Cardiac fibroblast (primary cell): Measurements from ENCODE around the gene SNRNP70.
A peak's percentile ranks its signal among the peaks of the same experiment; 100 is the strongest.
"Not testable (repeated sequence)": the region's sequence is repeated elsewhere in the genome, so short reads cannot be mapped to it uniquely, and the experiment has no call there.

ENCODE experiments used
- DNase-seq, 2 donors: peaks; one replicate each; pipeline versions ENCODE4 v3.0.0 to v3.0.0-alpha.2; 2010; ENCODE audit warnings: low read depth in 2 of 2
- H3K4me3 ChIP-seq, 2 donors: replicated peaks in 1 of 2; 1 replicate in 1 of 2; 2 replicates in 1 of 2; pipeline ENCODE4 v1.5.1; 2011; ENCODE audit warnings: low read depth in 2 of 2, low read length in 2 of 2, mild to moderate bottlenecking in 2 of 2, moderate library complexity in 1 of 2
- TF ChIP-seq, protein P1 (sequence below): IDR thresholded peaks from one replicate; pipeline ENCODE4 v1.5.1; 2011; ENCODE audit warnings: low read depth, mild to moderate bottlenecking, low read length, inconsistent platforms

SNRNP70 gene, protein sequence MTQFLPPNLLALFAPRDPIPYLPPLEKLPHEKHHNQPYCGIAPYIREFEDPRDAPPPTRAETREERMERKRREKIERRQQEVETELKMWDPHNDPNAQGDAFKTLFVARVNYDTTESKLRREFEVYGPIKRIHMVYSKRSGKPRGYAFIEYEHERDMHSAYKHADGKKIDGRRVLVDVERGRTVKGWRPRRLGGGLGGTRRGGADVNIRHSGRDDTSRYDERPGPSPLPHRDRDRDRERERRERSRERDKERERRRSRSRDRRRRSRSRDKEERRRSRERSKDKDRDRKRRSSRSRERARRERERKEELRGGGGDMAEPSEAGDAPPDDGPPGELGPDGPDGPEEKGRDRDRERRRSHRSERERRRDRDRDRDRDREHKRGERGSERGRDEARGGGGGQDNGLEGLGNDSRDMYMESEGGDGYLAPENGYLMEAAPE

DNA sequence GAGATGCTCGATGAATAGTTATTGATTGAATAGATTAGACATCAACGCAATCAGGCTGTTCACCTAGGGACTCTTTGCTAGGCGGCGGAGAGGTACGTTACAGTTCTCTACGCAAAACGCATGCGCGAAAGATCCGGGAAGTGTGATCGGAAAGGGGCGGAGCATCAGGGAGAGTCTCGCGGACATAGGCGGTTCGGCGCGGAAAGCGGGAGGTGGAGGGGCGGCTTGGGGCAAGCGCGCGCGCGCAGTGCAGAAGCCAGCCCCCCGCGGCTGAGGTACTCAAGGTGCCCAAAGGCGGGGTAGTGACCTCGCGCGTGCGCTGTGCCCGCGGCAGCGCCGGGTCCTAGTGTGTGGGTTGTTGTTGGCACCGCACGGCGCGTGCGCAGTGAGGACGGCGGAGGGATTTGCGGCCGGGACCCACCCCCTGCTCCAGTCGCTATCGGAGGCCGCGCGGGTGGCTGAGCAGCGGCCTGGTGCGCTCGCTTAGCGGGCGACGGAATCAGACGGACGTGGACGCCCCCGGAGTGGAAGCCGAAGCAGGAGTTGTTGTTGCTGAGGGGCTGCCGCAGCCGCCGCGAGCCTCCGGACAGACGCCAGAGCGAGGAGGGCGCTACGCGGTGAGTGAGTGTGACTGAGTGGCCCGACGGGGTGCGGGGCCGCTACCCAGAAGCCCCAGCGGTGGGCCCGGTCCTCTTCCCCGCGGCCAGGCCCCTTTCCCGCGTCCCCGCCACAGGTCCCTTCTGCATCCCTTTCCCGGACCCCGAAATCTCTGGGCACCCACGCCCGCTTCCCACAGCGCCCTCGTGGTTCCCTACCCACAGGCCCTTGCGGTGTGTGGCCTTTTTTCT is at the start of gene SNRNP70:
SNRNP70 (plus strand) TSS at position 432 of the 848 bp plus-strand sequence. CDS start 964 bp downstream, outside the sequence.
- peak within 1 kb of the TSS; percentile 92 to 95 for H3K4me3 ChIP-seq
- TF ChIP-seq, protein P1, sequence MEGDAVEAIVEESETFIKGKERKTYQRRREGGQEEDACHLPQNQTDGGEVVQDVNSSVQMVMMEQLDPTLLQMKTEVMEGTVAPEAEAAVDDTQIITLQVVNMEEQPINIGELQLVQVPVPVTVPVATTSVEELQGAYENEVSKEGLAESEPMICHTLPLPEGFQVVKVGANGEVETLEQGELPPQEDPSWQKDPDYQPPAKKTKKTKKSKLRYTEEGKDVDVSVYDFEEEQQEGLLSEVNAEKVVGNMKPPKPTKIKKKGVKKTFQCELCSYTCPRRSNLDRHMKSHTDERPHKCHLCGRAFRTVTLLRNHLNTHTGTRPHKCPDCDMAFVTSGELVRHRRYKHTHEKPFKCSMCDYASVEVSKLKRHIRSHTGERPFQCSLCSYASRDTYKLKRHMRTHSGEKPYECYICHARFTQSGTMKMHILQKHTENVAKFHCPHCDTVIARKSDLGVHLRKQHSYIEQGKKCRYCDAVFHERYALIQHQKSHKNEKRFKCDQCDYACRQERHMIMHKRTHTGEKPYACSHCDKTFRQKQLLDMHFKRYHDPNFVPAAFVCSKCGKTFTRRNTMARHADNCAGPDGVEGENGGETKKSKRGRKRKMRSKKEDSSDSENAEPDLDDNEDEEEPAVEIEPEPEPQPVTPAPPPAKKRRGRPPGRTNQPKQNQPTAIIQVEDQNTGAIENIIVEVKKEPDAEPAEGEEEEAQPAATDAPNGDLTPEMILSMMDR, result no peak
- DNase-seq, result peak; percentile 100

DNA sequence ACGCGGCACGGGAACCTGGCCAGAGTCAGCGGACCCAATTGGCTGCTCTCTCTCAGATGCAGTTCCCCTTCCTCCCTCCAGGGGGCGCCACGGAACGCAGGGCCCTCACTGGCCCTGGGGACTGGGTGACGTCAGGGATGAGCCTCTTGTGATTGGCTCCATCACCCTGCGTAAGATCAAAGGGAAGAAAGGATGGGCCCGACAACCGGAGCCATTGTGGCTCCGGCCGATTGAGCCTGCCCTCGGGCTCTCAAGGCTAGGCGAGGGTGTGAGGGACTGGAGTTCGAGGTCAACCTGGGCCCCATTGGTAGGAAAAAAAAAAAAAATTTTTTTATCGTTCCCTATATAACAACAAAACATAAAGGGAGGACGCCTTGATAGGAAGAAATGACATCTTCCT is 48.4 kb upstream of the SNRNP70 start, which contains the start of gene CGB1:
CGB1 (minus strand) TSS at position 81 of the 400 bp plus-strand sequence. CDS start 184 bp downstream, outside the sequence.
- TF ChIP-seq, protein P1, result peak; percentile 67
- not testable (repeated sequence) for H3K4me3 ChIP-seq
- peak in 1 of 2 donors; percentile 41 for DNase-seq

DNA sequence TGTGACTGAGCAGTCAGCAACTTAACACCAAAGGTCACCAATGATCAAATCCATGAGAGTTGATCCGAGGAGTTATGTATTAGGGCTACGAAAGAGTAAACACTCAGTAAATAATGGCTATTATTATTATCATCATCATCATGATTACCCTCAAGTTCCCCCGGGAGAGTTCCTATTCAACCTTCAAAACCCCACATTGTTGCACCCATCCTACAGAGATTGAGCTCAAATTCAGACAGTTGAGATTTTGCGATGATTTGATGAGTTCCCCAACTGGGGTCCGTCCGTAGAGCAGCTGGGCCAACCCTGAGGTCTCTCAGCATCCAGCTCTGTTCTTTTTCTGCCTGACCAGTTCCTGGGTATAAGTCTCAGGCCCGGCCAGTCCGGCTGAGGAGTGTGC is 47.1 kb upstream of the SNRNP70 start:
- H3K4me3 ChIP-seq, DNase-seq: not testable (repeated sequence)

DNA sequence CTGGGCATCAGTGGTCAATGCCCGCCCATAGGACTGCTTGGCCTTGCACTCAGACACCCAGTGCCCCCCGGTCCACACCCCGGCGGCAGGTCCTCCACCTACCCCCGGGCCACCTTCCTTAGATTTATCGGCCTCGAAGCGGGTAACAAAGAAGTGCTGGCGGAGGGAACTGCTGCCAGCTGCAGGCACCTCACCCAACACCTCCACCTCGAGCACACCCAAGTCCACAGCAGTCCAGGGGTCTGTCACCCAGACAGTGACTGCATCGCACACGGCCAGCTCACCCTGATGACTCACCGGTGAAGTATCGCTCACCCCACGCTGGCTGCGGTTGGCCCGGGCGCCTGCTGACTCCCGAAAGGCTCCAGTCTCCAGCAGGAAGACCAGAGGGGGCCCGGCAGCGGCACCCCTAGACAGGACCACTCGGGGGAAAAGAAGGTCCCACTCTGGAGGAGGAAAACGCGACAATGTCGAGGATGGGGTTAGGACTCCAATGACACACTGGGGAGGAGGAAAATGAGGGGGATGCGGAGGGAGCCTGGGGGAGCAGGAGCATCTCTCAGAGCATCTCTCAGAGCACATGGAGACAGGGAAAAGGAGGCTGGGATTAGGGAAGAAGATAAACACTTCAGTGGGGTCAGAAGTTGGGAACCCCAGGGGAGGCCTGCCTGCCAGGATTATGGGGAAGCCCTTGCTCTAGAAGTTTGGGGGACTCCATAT is 46.5 kb upstream of the SNRNP70 start:
- H3K4me3 ChIP-seq, result not testable (repeated sequence)
- DNase-seq, result peak; percentile 38 to 77

DNA sequence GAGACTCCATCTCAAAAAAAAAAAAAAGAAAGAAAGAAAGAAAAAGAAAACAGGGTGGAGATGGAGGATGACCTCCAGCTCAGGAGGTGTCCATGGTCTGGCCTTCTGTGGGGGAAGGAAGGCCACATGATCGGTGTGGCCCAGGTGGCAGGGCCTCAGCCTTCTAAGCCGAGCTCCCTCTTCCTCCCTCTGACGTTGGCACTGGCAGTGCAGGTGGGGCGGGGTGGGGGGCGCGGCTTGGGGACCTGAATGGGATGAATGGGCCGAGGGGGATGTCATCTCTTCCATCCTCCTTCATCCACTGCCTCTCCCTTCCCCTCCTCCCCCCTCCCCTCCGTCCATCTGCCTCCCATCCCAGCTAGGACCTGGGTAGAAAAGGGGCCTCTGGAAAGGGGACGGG is 45.5 kb upstream of the SNRNP70 start:
- DNase-seq, H3K4me3 ChIP-seq: not testable (repeated sequence)

DNA sequence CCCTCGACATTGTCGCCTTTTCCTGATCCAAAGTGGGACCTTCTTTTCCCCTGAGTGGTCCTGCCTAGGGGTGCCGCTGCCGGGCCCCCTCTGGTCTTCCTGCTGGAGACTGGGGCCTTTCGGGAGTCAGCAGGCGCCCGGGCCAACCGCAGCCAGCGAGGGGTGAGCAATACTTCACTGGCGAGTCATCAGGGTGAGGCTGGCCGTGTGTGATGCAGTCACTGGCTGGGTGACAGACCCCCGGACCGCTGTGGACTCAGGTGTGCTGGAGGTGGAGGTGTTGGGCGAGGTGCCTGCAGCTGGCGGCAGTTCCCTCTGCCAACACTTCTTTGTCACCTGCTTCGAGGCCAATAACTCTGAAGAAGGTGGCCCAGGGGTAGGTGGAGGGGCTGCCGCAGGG is 43.1 kb upstream of the SNRNP70 start:
- peak in 1 of 2 donors; percentile 45 for DNase-seq
- no peak overlapping the region for H3K4me3 ChIP-seq
- TF ChIP-seq, protein P1, result no peak

DNA sequence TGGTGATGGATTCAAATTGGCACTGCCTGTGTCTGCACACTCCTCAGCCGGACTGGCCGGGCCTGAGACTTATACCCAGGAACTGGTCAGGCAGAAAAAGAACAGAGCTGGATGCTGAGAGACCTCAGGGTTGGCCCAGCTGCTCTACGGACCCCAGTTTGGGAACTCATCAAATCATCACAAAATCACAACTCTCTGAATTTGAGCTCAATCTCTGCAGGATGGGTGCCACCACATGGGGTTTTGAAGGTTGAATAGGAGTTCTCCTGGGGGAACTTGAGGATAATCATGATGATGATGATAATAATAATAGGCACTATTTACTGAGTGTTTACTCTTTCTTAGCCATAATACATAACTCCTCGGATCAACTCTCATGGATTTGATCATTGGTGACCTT is 42.6 kb upstream of the SNRNP70 start:
- DNase-seq, H3K4me3 ChIP-seq: not testable (repeated sequence)

DNA sequence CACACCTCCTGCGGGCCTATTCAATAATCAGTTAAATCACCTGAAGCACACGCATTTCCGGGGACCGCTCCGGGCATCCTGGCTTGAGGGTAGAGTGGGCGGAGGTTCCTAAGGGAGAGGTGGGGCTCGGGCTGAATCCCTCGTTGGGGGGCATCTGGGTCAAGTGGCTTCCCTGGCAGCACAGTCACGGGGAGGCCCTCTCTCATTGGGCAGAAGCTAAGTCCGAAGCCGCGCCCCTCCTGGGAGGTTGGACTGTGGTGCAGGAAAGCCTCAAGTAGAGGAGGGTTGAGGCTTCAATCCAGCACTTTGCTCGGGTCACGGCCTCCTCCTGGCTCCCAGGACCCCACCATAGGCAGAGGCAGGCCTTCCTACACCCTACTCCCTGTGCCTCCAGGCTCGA is 41.7 kb upstream of the SNRNP70 start, which contains the start of gene CGB5:
CGB5 (plus strand) TSS at position 301 of the 400 bp plus-strand sequence. CDS start 362 bp downstream, outside the sequence.
- H3K4me3 ChIP-seq, DNase-seq: not testable (repeated sequence)

DNA sequence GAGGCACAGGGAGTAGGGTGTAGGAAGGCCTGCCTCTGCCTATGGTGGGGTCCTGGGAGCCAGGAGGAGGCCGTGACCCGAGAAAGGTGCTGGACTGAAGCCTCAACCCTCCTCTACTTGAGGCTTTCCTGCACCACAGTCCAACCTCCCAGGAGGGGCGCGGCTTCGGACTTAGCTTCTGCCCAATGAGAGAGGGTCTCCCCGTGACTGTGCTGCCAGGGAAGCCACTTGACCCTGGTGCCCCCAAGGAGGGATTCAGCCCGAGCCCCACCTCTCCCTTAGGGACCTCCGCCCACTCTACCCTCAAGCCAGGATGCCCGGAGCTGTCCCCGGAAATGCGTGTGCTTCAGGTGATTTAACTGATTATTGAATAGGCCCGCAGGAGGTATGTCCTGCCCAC is 36.2 kb upstream of the SNRNP70 start, which contains the start of gene CGB8:
CGB8 (minus strand) TSS at position 101 of the 400 bp plus-strand sequence. CDS start 372 bp downstream, outside the sequence.
- not testable (repeated sequence) for H3K4me3 ChIP-seq, DNase-seq

DNA sequence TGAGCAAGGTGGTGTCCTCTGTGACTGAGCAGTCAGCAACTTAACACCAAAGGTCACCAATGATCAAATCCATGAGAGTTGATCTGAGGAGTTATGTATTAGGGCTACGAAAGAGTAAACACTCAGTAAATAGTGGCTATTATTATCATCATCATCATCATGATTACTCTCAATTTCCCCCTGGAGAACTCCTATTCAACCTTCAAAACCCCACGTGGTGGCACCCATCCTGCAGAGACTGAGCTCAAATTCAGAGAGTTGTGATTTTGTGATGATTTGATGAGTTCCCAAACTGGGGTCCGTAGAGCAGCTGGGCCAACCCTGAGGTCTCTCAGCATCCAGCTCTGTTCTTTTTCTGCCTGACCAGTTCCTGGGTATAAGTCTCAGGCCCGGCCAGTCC is 35.4 kb upstream of the SNRNP70 start:
- DNase-seq, H3K4me3 ChIP-seq: not testable (repeated sequence)

DNA sequence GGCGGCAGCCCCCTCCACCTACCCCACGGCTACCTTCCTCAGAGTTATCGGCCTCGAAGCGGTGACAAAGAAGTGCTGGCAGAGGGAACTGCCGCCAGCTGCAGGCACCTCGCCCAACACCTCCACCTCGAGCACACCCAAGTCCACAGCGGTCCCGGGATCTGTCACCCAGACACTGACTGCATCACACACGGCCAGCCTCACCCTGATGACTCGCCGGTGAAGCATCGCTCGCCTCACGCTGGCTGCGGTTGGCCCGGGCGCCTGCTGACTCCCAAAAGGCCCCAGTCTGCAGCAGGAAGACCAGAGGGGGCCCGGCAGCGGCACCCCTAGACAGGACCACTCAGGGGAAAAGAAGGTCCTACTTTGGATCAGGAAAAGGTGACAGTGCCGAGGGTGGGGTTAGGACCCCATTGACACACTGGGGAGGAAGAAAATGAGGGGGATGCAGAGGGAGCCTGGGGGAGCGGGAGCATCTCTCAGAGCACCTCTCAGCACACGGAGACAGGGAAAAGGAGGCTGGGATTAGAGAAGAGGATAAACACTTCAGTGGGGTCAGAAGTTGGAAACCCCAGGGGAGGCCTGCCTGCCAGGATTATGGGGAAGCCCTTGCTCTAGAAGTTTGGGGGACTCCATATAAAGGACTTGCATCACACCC is 34.7 kb upstream of the SNRNP70 start:
- peak in 1 of 2 donors; percentile 76 for DNase-seq

More for the DNA sequence above, 34.7 kb upstream of the SNRNP70 start:
- H3K4me3 ChIP-seq, result not testable (repeated sequence)
